NK-92 (cell line): ENCODE data around the gene NAA50.

Source experiments
- DNase-seq: peaks from one replicate; lab custom pipeline; 2025; ENCODE audit not compliant: unreplicated experiment; lab: John Stamatoyannopoulos, UW

NAA50 gene

GRCh38 chr3:113690482-113690881 is 55.6 kb downstream of the NAA50 start:
- DNase-seq: no peak

DNA sequence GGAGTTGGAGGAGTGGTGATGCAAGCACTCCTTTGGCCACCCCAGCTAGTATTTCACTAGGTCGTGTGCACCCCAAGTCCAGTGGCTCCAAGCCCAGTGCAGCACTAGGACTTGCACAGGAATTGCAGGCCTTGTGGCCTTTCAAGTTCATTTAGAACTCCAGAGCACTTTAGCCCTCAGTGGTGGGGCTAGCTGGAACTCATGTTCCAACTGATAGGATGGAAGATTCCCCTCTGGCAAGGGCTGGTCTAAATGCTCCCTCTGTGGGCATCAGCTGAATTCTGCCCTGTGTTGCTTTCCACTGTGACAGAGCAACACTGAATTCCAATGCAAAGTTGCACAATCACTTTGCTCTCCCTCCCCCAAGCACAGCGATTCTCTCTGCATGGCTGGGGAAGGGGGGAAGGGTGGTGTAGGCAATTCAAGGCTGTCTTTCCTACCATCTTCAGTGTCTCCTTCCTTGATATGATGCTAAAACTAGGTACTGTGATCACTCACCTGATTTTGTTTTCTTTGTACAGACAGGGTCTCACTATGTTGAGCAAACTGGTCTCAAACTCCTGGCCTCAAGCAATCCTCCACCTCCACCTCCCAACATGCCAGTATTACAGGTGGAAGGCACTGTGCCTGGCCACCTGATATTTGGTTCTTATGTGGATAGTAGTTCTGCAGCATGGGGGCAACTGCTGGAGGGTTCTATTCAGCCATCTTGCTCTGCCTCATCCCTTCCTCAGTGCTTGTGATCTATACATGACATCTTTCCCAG is 59.9 kb downstream of the NAA50 start:
- no peak for DNase-seq

DNA sequence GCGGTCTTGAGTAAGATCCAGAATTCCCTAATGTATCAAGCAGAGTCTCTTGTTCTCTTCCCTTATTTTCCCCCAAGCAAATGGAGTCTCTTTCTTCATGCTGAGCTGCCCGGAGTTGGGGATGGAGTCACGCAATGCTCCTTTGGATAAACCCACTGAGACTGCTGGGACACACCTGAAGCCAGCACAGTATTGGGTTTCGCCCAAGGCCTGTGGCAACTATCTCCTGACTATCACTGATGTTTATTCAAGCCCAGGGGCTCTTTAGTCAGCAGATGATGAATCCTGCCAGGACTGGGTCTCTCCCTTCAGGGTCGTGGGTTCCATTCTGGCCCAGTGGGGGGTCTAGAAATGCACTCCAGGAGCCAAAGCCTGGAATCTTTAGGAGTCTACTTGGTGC is 60.9 kb downstream of the NAA50 start:
- no peak for DNase-seq

DNA sequence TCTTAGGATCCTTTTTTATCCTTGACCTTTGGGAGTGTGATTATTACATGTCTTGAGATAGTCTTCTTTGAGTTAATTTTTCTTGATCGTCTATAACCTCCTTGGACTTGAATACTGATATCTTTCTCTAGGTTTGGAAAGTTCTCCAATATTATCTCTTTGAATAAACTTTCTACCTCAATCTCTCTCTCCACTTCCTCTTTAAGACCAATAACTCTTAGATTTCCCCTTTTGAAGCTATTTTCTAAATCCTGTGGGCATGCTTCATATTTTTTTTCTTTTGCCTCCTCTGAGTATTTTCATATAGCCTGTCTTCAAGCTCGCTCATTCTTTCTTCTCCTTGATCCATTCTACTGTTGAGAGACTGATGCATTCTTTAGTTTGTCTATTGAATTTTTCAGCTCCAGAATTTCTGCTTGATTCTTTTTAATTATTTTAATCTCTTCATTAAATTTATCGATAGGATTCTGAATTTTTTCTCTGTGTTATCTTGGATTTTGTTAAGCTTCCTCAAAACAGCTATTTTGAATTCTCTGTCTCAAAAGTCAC is 61.7 kb downstream of the NAA50 start:
- DNase-seq: no peak

DNA sequence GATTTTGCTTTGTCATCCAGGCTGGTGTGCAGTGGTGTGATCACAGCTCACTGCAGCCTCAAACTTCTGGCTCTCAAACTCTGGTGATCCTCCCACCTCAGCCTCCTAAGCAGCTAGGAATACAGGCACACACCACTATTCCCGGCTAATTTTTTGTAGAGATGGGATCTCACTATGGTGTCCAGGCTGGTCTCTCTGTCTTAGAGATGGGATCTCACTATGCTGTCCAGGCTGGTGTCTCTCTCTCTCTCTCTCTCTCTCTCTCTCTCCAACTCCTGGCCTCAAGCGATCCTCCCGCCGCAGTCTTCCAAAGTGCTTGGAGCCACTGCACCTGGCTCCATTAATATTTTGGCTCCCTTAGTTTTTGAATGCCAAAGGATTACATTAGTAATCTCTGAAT is 67.3 kb downstream of the NAA50 start:
- no peak for DNase-seq

GRCh38 chr3:113677737-113678136 is 68.3 kb downstream of the NAA50 start:
- no peak for DNase-seq

- no peak for DNase-seq
Measured at GRCh38 chr3:113676261-113676660, 69.8 kb downstream of the NAA50 start.

GRCh38 chr3:113673593-113673992 is 72.5 kb downstream of the NAA50 start:
- DNase-seq: no peak

- no peak for DNase-seq
Measured at GRCh38 chr3:113668015-113668414, 78.0 kb downstream of the NAA50 start.
